ENCODE results near the gene SDK1. TPM values are rescaled to one million over a fixed set of nuclear protein-coding genes. Genes with fewer than 3 reads are reported as not detected.
"Not testable (repeated sequence)": the region's sequence is repeated elsewhere in the genome, so short reads cannot be mapped to it uniquely, and the experiment has no call there.

The SDK1 gene
- total RNA-seq, 1 experiment from 2014 or later: 1.7 TPM

DNA sequence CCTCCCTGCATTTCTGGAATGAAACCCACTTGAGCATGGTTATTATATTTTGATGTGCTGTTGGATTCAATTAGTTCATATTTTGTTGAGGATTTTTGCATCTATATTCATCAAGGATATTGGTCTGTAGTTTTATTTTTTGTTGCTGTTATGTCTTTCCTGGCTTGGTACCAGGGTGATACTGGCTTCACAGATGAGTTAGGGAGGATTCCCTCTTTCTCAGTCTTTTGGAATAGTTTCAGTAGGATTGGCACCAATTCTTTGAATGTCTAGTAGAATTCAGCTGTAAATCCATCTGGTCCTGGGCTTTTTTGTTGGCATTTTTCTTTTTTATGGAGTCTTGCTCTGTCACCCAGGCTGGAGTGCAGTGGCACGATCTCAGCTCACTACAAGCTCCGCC, 405.0 kb downstream of the SDK1 start:
- not testable (repeated sequence) for DNase-seq (ENCODE audit: extremely low read depth, low read depth)

- no peak for DNase-seq (ENCODE audit: extremely low read depth, low read depth)
These were observed 409.1 kb downstream of the SDK1 start for GRCh38 chr7:3710122-3710521.

- DNase-seq (ENCODE audit: extremely low read depth, low read depth): no peak
These were observed 409.5 kb downstream of the SDK1 start for GRCh38 chr7:3710531-3710930.

DNA sequence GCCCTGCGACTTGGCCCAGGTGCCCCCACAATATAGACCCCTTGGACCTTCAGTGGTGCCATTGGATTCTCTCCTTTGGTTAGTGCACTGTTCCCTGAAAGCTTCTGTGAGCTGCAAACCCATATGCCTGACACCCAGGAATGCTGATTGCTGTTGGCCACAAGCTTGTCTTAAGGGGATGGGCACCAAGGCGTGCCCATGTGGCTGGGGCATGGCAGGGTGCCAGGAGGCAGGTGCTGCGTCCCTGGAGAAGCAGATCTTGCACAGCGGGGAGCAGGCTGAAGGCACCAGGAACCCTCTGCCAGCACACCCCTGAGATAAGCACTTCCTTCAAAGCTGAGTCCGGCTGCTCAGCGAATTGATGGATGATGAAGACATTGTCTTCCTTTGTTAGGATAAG, 411.8 kb downstream of the SDK1 start:
- no peak for DNase-seq (ENCODE audit: extremely low read depth, low read depth)

DNA sequence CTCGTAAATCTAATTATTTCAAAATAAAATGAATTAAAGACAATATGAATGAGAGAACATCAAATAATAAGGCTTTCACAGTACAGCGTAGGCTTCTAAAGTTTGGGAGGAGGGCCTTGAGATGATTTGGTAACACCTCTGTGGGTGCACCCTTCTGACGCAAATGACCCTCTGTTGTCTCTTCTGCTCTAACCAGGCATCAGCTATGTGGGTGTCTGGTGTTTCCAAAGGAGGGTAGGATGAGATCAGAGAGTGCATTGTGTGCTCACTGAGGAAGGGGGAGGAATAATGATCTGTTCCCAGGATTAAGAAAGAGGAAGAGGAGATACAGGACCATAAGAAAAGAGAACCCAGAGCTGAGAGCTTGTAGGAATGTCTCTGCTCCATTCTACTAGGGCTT, 420.4 kb downstream of the SDK1 start:
- no peak for DNase-seq (ENCODE audit: extremely low read depth, low read depth)

DNA sequence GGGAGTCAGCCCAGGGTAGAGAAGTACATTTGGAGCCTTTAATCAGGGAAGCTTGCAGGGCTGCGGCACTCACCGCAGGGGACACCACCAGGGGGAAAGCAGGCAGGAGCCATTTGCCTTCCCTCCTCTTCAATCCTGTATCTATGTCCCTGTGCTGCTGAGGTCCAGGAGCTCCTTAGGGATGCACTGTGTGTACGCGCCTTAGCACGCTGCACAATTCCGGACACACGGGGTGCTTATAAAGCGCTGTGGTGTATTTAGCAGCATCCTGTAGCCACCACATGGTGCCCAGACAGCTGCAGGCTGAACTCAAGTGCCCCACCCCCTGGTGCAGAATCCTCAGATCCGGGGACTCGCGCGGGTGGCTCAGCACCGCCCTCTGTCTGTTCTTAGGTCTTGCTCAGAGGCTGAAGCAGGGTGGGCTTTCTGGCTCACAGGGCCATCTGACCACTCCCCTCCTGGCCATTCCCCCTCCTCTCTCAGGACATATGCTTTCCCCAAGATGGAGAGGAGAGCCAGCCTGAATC, 421.4 kb downstream of the SDK1 start:
- peak; percentile 20 for DNase-seq (ENCODE audit: extremely low read depth, low read depth)

GRCh38 chr7:3725155-3726059, 424.4 kb downstream of the SDK1 start:
- no peak for DNase-seq (ENCODE audit: extremely low read depth, low read depth)

- DNase-seq (ENCODE audit: extremely low read depth, low read depth): no peak
These were observed 429.2 kb downstream of the SDK1 start for GRCh38 chr7:3730276-3730675.

- DNase-seq (ENCODE audit: extremely low read depth, low read depth): no peak
These were observed 431.4 kb downstream of the SDK1 start for GRCh38 chr7:3732395-3733005.

- no peak for DNase-seq (ENCODE audit: extremely low read depth, low read depth)
These were observed 432.6 kb downstream of the SDK1 start for GRCh38 chr7:3733541-3734140.

- DNase-seq (ENCODE audit: extremely low read depth, low read depth): no peak
These were observed 437.9 kb downstream of the SDK1 start for GRCh38 chr7:3738964-3739363.

DNA sequence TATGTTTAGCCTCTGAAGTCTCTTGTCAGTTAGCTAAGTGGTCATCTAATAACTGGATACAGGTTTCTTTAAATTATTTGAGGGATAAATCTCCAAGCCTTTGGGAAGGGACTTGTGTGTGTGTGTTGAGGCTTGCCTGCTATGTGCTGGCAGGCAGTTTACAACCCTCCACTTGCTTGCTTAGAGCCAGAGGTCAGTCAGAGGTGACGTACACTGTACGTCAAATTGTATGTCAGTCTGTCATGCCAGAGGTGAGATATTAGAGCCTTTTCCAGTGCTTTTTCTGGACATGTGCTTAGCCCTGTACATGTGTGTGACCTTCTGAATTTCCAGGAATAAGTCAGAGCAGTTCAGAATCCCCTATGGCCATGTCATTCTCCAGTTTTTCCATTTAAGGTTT, 438.9 kb downstream of the SDK1 start:
- no peak for DNase-seq (ENCODE audit: extremely low read depth, low read depth)

DNA sequence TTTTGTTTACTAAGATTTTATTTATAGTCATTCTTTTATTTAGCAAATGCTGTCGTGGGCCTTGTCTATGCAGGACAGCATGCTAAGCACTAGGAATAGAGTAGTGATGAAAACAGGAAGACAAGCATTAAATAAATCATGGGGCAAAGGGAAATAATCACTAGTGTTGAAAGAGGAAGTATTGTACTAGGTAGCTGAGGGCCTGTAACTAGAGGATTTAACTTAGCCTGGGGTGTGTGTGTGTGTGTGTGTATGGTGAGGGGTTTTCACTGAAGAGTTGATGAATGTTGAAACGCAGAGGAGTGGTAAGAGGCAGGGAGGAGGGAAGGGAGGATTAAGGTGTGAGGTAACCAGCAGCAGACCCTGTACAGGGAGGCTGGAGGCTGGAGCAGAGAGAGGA, 446.4 kb downstream of the SDK1 start:
- DNase-seq (ENCODE audit: extremely low read depth, low read depth): no peak

- no peak for DNase-seq (ENCODE audit: extremely low read depth, low read depth)
These were observed 447.3 kb downstream of the SDK1 start for GRCh38 chr7:3748389-3748788.

GRCh38 chr7:3753868-3754267, 452.8 kb downstream of the SDK1 start:
- no peak for DNase-seq (ENCODE audit: extremely low read depth, low read depth)

DNA sequence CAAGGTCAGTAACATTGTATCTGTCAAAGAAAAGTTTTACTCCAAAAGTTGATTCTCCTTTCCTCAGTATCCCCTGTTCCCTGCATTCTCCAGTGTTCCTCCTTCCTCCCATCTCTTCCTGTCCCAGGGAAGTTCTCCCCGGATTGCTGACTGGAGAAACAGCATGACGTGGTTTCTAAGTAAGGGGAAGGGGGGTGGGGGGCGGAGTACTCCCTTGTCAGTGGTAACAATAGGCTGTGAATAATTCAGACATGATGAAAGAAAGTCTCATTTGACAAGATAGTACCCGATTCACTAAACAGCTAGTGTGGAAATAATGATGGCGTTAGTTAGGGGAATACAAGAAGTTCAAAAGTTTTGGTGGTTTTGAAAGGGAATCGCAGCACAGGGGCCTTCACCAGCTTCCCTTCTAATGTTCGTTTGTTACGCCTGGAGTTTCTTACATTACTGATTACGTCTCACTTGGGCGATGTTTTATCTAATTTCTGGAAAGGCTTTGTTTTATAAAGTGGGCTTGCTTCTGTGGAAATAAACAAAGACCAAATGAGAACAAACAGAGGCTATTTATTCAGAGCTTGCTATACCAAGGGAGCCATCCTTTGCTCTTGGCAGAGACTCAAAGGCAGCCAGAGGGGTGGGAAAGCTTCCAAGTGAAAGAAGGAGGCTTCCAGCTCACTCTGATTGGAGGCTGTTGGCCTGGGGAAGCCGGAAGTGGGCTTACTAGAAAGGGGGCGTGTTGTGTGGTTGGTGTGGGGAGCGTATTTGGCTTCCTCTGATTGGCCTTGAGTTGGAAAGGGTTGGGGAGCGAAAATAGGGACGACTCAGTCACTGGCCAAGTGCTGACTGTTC, 453.7 kb downstream of the SDK1 start:
- DNase-seq (ENCODE audit: extremely low read depth, low read depth): peak; percentile 68

DNA sequence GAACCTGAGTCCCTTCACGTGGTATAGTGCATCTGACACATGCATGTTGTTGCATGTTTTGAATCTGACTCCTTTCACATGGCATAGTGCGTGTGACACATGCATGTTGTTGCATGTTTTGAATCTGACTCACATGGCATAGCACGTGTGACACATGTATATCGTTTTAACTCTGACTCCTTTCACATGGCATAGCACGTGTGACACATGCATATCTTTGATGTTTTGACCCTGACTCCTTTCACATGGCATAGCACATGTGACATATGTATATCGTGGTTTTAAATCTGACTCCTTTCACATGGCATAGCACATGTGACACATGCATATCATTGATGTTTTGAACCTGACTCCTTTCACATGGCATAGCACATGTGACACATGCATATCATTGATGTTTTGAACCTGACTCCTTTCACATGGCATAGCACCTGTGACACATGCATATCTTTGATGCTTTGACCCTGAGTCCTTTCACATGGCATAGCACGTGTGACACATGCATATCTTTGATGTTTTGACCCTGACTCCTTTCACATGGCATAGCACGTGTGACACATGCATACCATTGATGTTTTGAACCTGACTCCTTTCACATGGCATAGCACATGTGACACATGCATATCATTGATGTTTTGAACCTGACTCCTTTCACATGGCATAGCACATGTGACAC, 454.9 kb downstream of the SDK1 start:
- DNase-seq (ENCODE audit: extremely low read depth, low read depth): not testable (repeated sequence)

- no peak for DNase-seq (ENCODE audit: extremely low read depth, low read depth)
These were observed 456.0 kb downstream of the SDK1 start for GRCh38 chr7:3757059-3757458.

GRCh38 chr7:3760651-3761050, 459.6 kb downstream of the SDK1 start:
- peak; percentile 69 for DNase-seq (ENCODE audit: extremely low read depth, low read depth)

Data from NCI-H460 (cell line).